SJCRH30 (cell line): ENCODE data around the gene PTPN14. TPM values are rescaled to one million over a fixed set of nuclear protein-coding genes. Genes with fewer than 3 reads are reported as not detected.
"Not testable (repeated sequence)": the region's sequence is repeated elsewhere in the genome, so short reads cannot be mapped to it uniquely, and the experiment has no call there.

Experiments used
- DNase-seq, 2 experiments: peaks; one replicate each; pipeline ENCODE4 v3.0.0-alpha.2; 2015 to 2020
- H3K27ac ChIP-seq: fragments of 250-450 bp; sonication (Bioruptor Pico); 2 replicates; pipeline ENCODE4 v1.5.1; 2020; ENCODE audit warnings: mild to moderate bottlenecking, moderate library complexity
- H3K27me3 ChIP-seq: fragments of 250-450 bp; sonication (Bioruptor Pico); 2 replicates; pipeline ENCODE4 v1.5.1; 2020; ENCODE audit warnings: mild to moderate bottlenecking, moderate library complexity
- H3K36me3 ChIP-seq: fragments of 250-450 bp; sonication (Bioruptor Pico); 2 replicates; pipeline ENCODE4 v1.5.1; 2020; ENCODE audit warnings: mild to moderate bottlenecking, moderate library complexity
- H3K4me1 ChIP-seq: fragments of 250-450 bp; sonication (Bioruptor Pico); 2 replicates; pipeline ENCODE4 v1.5.1; 2020; ENCODE audit warnings: mild to moderate bottlenecking, moderate library complexity
- H3K4me3 ChIP-seq: fragments of 250-450 bp; sonication (Bioruptor Pico); 2 replicates; pipeline ENCODE4 v1.5.1; 2020; ENCODE audit warnings: mild to moderate bottlenecking, moderate library complexity
- H3K9me3 ChIP-seq: fragments of 250-450 bp; sonication (Bioruptor Pico); replicated peaks from 2 replicates; pipeline ENCODE4 v1.5.1; 2020; ENCODE audit warnings: mild to moderate bottlenecking, moderate library complexity
- total RNA-seq: library from RNA; depleted of rRNA; stranded (reverse); fragments of >200 nt; shearing (Covaris generic); gene quantifications from 2 replicates; pipeline ENCODE4 v1.2.3, GENCODE V29; 2014

Gene PTPN14
- total RNA-seq, 1 experiment from 2014 or later: 24.3 TPM

DNA sequence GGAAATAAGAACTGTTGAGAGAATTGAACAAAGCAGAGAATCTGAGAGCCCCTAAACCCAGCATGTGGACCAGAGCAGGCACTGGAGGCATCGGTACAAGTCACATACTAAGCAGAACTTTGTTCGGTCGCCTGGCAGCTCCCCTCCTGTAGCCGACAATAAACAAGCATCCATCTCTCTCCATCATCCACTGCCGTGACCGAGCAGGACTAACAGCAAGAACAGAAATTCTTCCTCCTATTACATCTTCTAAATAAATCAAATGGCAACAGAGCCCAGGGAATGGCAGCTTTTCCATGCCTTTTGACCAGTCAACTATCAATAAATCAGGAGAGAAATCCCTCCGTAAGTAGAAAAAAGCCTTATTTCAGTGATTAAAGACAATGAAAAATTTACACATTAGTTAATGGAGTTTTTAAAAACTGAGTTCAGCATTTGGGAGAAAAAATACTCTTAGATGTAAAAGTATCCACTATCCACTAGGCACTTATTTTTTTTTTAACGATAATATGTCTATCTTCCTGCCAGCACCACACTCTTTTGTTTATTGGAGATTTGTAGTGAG, 36.5 kb downstream of the PTPN14 start:
- H3K9me3 ChIP-seq: peaks cover 6% of the 10 kb centered on the region; the same call in 1 of the 2 replicates
- no peak overlapping the region for H3K4me3 ChIP-seq
- H3K27ac ChIP-seq: no peak overlapping the region
- peaks cover 6% of the 10 kb centered on the region; the same call in 1 of the 2 replicates for H3K4me1 ChIP-seq
- H3K36me3 ChIP-seq: no peaks in the 10 kb centered on the region; the same call in 1 of the 2 replicates
- DNase-seq: no peak
- no peaks in the 10 kb centered on the region for H3K27me3 ChIP-seq

DNA sequence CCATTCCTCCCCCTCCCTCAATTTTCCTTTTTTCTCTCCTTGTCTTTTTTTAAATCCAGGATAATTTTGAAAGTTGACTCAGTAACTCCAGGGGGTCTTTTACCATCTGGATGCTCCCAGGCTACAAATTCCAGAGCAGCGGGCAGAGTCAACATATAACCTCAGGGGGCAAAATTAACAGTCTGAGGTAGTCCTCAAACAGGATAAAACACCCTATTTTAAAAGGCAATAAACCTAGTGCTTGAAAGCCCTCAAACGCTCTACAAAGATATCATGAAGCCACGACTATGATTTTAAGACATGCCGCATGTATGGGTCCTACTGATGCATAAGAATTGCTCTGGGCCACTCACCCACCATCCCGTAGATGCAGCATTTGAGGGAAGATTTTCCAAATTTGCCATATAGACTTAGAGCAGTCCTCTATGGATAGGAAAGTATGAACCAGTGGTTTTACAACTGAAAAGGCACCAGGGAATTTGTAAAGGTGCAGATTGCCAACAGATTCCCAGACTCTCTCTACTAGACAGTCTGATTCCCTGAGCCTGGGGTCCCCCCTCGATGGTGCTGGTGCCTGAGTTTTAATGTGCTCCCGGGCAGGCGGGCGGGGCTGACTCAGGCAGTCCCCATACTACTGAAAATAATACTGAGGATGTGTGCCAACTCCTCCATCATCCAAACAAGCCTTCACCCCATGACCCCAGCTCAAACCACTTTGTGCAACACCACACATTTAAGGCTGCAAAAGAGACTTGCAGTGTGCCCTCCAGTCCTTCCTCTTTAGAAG, 37.2 kb downstream of the PTPN14 start:
- no peaks in the 10 kb centered on the region; the same call in 1 of the 2 replicates for H3K36me3 ChIP-seq
- H3K9me3 ChIP-seq: peaks cover 11% of the 10 kb centered on the region; the same call in 1 of the 2 replicates
- H3K4me3 ChIP-seq: no peak overlapping the region
- H3K27ac ChIP-seq: no peak overlapping the region
- no peak for DNase-seq
- H3K4me1 ChIP-seq: peaks cover 6% of the 10 kb centered on the region; the same call in 1 of the 2 replicates
- no peaks in the 10 kb centered on the region for H3K27me3 ChIP-seq

DNA sequence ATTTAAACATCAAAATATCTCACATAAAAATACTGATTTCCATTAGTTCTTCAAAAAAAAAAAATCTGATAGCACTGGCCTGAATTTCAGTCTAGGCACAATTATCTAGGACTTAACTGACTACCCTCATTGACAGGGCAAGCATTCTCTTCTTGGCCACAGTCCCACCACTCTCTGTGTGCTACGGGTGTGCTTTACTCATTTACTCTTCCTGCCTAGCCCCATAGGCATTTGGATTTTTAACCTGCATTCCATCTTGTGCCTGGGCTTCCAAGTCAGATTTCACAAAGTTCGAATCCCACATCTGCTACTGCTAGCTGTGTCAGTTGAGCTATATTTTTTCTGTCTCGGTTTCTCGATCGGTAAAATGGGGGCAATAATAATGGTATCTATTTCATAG, 38.0 kb downstream of the PTPN14 start:
- H3K4me1 ChIP-seq: peaks cover 4% of the 10 kb centered on the region; the same call in 1 of the 2 replicates
- H3K27me3 ChIP-seq: no peaks in the 10 kb centered on the region
- DNase-seq: no peak
- no peak overlapping the region for H3K4me3 ChIP-seq
- peaks cover 3% of the 10 kb centered on the region; the same call in 1 of the 2 replicates for H3K36me3 ChIP-seq
- peaks cover 11% of the 10 kb centered on the region; the same call in 1 of the 2 replicates for H3K9me3 ChIP-seq
- H3K27ac ChIP-seq: no peak overlapping the region

DNA sequence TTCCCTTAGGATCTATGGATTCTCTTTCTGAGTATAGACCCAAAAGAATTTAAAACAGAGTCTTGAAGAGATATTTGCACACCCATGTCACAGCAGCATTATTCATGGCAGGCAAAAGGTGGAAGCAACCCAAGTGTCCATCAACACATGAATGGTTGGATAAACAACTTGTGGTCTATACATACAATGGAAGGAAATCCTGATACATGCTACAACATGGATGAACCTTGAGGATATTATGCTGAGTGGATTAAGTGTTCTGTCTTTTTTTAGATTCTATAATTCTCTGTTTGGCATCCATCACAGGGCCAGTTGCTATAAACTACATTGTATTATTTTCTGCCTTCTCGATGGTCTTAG, 39.8 kb downstream of the PTPN14 start:
- no peaks in the 10 kb centered on the region for H3K27me3 ChIP-seq
- peaks cover 11% of the 10 kb centered on the region; the same call in 1 of the 2 replicates for H3K9me3 ChIP-seq
- H3K4me1 ChIP-seq: peaks cover 5% of the 10 kb centered on the region; the same call in 1 of the 2 replicates
- H3K36me3 ChIP-seq: peaks cover 3% of the 10 kb centered on the region; the same call in 1 of the 2 replicates
- DNase-seq: no peak
- no peak overlapping the region for H3K4me3 ChIP-seq
- H3K27ac ChIP-seq: no peak overlapping the region

DNA sequence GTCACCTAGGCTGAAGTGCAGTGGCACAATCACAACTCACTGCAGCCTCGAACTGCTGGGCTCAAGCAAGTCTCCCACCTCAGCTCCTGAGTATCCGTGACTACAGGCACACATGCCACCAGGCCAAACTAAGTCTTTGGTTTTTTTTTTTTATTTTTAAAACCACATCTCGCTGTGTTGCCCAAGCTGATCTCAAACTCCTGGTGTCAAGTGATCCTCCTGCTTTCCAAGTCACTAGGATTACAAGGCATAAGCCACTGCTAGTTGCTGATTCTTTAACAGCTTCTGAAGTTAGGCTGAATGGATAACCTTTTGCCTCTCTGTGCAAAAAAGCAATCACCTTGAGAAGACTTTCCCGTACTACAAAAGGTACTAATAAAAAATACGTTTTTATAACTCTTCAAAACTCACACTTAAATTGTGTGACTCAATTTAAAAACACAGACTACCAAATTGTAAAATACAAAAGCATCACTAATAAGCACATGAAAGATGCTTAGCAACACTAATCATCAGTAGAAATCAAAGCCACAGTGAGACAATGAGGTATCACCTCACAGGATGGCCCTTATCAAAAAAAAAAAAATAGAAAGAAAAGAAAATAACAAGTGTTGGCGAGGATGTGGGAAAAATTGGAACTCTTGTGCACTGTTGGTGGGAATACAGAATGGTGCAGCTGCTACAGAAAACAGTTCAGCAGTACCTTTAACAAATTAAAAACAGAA, 40.3 kb downstream of the PTPN14 start:
- Histone ChIP-seq H3K9me3 (peaks cover 11% of the 10 kb centered on the region; the same call in 1 of the 2 replicates), H3K4me3 (no peak overlapping the region), H3K4me1 (peaks cover 5% of the 10 kb centered on the region; the same call in 1 of the 2 replicates), H3K27ac (no peak overlapping the region), H3K36me3 (peaks cover 3% of the 10 kb centered on the region; the same call in 1 of the 2 replicates), H3K27me3 (no peaks in the 10 kb centered on the region)
- no peak for DNase-seq

DNA sequence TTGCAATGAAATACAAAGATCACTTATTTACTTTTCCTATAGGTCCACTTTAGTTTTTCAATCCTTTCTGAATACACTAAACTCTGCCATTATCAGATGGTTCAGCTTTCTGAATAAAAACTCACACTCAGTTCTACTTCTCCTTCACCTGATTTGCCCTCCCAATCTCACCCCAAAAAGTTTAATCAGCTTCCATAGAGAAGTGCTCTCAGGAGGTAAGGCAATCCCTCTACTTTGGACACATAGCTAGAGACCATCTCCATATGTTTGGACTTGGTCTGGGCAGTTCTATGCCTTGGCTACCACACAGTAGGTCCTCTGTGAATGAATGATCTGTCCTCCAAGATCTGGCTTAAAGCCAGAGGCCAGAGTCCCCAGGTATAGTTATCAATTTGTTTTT, 40.9 kb downstream of the PTPN14 start:
- peaks cover 3% of the 10 kb centered on the region; the same call in 1 of the 2 replicates for H3K36me3 ChIP-seq
- peaks cover 5% of the 10 kb centered on the region; the same call in 1 of the 2 replicates for H3K4me1 ChIP-seq
- no peaks in the 10 kb centered on the region for H3K27me3 ChIP-seq
- H3K4me3 ChIP-seq: no peak overlapping the region
- no peak overlapping the region for H3K27ac ChIP-seq
- H3K9me3 ChIP-seq: peaks cover 11% of the 10 kb centered on the region; the same call in 1 of the 2 replicates
- no peak for DNase-seq

DNA sequence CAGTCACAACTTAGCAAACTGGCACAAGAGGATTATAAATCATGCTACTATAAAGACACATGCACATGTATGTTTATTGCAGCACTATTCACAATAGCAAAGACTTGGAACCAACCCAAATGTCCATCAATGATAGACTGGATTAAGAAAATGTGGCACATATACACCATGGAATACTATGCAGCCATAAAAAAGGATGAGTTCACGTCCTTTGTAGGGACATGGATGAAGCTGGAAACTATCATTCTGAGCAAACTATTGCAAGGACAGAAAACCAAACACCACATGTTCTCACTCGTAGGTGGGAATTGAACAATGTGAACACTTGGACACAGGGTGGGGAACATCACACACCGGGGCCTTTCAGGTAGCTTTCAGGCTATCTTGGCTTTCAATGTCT, 41.8 kb downstream of the PTPN14 start:
- not testable (repeated sequence) for H3K36me3 ChIP-seq, H3K27ac ChIP-seq, H3K4me1 ChIP-seq, H3K4me3 ChIP-seq, H3K27me3 ChIP-seq, DNase-seq
- H3K9me3 ChIP-seq: peaks cover 11% of the 10 kb centered on the region; the same call in 1 of the 2 replicates

DNA sequence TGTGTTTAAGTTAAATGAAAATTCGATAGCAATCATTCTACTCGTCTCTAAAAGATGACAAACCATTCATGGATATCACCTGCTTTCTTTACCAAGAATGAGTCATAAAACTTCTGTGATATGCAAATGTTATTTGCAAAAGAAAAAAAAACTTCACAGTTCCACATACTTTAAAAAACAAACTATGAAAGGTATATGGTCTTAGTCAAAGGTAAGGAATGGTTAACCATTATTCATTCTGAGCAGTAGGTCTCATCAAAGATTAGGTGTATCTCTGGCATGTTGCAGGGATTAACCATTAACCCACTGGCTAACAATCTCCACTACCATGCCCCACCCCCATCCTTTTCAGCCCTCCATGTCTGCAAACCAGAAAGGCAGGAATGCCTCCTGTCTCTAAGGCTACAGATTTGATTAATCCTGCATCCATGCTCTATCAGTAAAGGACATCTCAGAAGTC, 44.4 kb downstream of the PTPN14 start:
- H3K9me3 ChIP-seq: peaks cover 11% of the 10 kb centered on the region; the same call in 1 of the 2 replicates
- no peak for DNase-seq
- peaks cover 5% of the 10 kb centered on the region; the same call in 1 of the 2 replicates for H3K4me1 ChIP-seq
- H3K27me3 ChIP-seq: no peaks in the 10 kb centered on the region
- no peak overlapping the region for H3K4me3 ChIP-seq
- H3K36me3 ChIP-seq: peaks cover 3% of the 10 kb centered on the region; the same call in 1 of the 2 replicates
- no peak overlapping the region for H3K27ac ChIP-seq

DNA sequence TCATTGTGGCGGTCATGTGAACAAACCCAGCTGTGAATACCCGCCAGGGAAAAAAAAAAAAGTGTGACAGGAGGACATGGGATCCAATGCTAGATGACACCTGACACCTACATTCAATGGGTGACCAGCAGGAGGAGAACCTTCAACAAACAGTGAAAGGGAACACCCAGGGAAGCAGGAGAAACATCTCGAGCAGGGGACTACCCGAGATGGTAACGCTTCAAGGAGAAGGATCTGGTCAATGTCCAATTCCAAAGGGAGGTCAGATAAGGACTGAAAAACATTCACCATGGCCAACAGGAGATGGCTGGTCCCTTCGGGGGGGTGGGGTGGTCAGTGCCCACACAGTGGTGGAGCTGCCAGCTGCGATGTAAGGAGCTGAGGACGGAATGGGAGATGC, 46.3 kb downstream of the PTPN14 start:
- DNase-seq: peak in 1 of 2 experiments; percentile 24

DNA sequence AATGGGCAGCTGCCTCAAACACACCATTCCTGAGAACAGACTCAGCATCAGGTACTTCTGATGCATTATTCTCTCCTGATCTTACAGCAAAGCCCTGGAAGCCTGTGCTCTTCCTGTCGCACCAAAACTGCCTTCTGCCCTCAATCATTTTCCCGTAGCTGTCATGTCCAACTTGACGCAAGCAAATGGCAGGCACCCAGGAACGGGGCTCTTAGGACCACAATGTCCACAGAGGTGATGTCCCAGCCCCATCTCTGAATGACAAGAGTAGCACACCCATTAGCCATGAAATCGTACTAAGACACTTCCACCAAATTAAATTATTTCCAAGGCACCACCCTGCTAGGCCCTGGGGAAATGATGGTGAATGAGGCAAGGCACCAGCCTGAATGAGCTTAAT, 47.1 kb downstream of the PTPN14 start:
- Histone ChIP-seq H3K4me3 (no peak overlapping the region), H3K27me3 (no peaks in the 10 kb centered on the region), H3K4me1 (peaks cover 5% of the 10 kb centered on the region; the same call in 1 of the 2 replicates), H3K36me3 (0 out of 2 replicates have a peak, but pooled peaks cover 3% of the 10 kb centered on the region), H3K27ac (no peak overlapping the region), H3K9me3 (no peaks in the 10 kb centered on the region)
- DNase-seq: no peak

More for the DNA sequence above, 46.3 kb downstream of the PTPN14 start:
- H3K36me3 ChIP-seq: 0 out of 2 replicates have a peak, but pooled peaks cover 3% of the 10 kb centered on the region
- no peak overlapping the region for H3K27ac ChIP-seq
- no peaks in the 10 kb centered on the region for H3K27me3 ChIP-seq
- H3K4me3 ChIP-seq: no peak overlapping the region
- H3K9me3 ChIP-seq: peaks cover 7% of the 10 kb centered on the region; the same call in 1 of the 2 replicates
- peaks cover 5% of the 10 kb centered on the region; the same call in 1 of the 2 replicates for H3K4me1 ChIP-seq

DNA sequence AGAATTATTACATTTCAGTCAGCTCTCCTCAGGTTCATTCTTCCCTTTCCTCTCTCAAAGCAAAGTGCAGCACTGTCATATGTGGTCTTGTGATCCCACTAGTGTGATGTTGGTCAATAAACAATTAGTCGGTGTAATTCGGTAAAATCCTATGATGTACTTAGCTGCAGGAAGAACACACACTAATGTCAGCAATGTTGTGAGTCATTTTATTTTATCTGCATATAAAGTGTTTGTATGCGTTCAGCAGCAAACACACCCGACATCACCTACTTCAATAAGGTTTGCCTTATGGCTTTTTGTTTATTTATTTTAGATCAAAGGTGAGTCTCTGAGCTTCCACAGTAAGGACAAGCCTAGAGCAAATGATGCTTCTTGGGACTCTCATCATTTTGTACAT, 47.8 kb downstream of the PTPN14 start:
- DNase-seq: no peak
- Histone ChIP-seq H3K27ac (no peak overlapping the region), H3K4me1 (peaks cover 5% of the 10 kb centered on the region; the same call in 1 of the 2 replicates), H3K9me3 (no peaks in the 10 kb centered on the region), H3K4me3 (no peak overlapping the region), H3K36me3 (no peaks in the 10 kb centered on the region), H3K27me3 (no peaks in the 10 kb centered on the region)

DNA sequence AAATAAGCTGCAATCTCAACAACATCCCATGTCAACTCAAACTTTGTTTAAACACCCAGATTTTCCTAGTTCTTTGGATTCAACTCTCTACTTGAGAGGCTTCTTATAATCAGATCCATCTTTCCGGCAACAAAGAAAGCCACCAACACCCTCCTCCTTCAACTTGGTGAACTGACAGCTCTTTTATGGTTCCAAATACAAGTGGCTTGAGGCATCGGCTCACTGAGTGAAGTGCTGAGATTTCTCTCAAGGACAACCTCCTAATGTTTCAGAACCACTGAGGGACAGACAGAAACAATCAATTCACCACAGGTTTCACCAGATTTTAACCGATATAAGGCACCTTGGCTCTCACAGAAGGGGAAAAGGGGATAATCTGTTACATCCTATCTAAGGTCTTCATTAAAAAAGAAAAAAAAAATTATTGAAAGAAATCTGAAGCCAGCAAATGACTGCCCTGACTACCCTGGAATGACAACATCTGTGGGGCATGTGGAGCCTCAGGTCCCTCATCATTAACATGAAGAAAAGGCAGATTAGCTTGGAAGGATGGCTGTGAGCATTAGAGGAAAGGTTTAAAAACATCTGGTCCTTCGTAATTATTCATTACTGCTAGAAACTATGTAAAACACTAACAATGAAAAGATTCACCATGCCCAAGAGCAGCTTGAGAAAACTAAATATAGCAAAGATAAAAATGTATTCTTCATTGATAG, 50.9 kb downstream of the PTPN14 start:
- H3K4me3 ChIP-seq: no peak overlapping the region
- no peaks in the 10 kb centered on the region for H3K36me3 ChIP-seq
- H3K4me1 ChIP-seq: no peaks in the 10 kb centered on the region
- no peaks in the 10 kb centered on the region for H3K27me3 ChIP-seq
- no peaks in the 10 kb centered on the region for H3K9me3 ChIP-seq
- H3K27ac ChIP-seq: no peak overlapping the region
- no peak for DNase-seq

DNA sequence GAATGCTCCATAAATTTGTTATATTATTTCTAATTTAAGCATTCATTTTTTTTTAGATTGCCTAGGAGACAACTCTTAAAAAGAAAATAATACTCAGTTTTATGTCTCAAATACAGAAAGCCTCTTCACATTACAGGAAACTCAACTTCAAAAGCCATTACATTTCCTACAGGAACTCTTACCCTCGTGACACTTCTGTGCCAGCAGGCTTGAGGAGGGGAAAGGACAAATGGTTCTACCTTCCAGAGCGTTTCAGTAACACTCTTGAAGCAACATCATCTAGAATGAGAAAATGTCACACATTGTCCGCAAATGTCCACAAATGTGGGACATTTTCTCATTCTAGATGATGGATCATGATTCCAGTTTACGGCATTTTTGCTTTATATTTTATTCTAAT, 51.7 kb downstream of the PTPN14 start:
- DNase-seq: no peak
- Histone ChIP-seq H3K4me1 (no peaks in the 10 kb centered on the region), H3K27ac (no peak overlapping the region), H3K4me3 (no peak overlapping the region), H3K9me3 (no peaks in the 10 kb centered on the region), H3K36me3 (no peaks in the 10 kb centered on the region), H3K27me3 (no peaks in the 10 kb centered on the region)

DNA sequence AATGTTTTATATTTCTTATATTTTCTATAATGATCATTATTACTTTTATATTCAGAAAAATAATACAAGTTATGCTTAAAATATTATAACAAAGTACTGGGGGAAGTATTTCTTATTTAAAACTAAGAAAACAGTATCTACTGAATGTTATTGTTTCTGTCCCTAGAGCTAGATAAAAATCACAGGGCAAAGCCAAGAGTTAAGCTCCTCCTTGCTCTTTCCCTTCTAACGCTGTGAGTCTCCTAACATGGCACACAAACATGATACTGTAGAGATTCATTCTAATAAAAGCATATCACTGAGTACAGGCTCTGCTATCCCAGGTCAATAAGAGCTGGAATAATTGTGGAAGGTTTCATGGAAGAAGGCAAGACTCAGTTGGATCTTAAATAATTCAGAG, 53.4 kb downstream of the PTPN14 start:
- Histone ChIP-seq H3K9me3 (no peaks in the 10 kb centered on the region), H3K27ac (no peak overlapping the region), H3K4me3 (no peak overlapping the region), H3K27me3 (no peaks in the 10 kb centered on the region), H3K4me1 (no peaks in the 10 kb centered on the region), H3K36me3 (no peaks in the 10 kb centered on the region)
- DNase-seq: no peak
